Measurements from ENCODE around the gene SORBS1. TPM values are rescaled to one million over a fixed set of nuclear protein-coding genes. Genes with fewer than 3 reads are reported as not detected.
A peak's percentile ranks its signal among the peaks of the same experiment; 100 is the strongest.

Gene SORBS1
- total RNA-seq, 4 donors from 2014 or later = 23.3 to 359 (median 72.2) TPM

GRCh38 chr10:95312257-95312656 is 248.9 kb downstream of the SORBS1 start:
- Histone ChIP-seq H3K27ac (no peak overlapping the region), H3K9me3 (no peaks in the 10 kb centered on the region), H3K36me3 (peaks cover 0 to 18% (median 0%) of the 10 kb centered on the region in 3 donors), H3K27me3 (no peaks in the 10 kb centered on the region), H3K4me1 (peaks cover 6 to 38% (median 17%) of the 10 kb centered on the region in 3 donors), H3K4me3 (no peak overlapping the region)
- no peak for DNase-seq
- TF ChIP-seq CTCF (IDR thresholded peaks at IDR 0.05) (no peak), POLR2A (IDR thresholded peaks at IDR 0.05) (no peak)
- 67 to 69% methylated on average over 6 of the region's 6 CpGs for WGBS, 2 donors
- intact Hi-C loops (cut with DNase I) = no loop called here

- intact Hi-C loops (cut with DNase I) = no loop called here
These were observed 251.2 kb downstream of the SORBS1 start for GRCh38 chr10:95309958-95310357.

GRCh38 chr10:95308389-95309302 is 252.5 kb downstream of the SORBS1 start:
- peaks cover 6 to 46% (median 17%) of the 10 kb centered on the region in 3 donors for H3K4me1 ChIP-seq
- no peaks in the 10 kb centered on the region for H3K27me3 ChIP-seq
- WGBS, 2 donors = 23 to 25% methylated on average over 7 to 8 of the region's 8 CpGs
- peaks cover 0 to 2% (median 0%) of the 10 kb centered on the region in 3 donors for H3K36me3 ChIP-seq
- H3K9me3 ChIP-seq = no peaks in the 10 kb centered on the region
- DNase-seq = no peak
- no peak overlapping the region for H3K4me3 ChIP-seq
- intact Hi-C loops (cut with DNase I) = no loop called here
- TF ChIP-seq CTCF (IDR thresholded peaks at IDR 0.05) (no peak), POLR2A (IDR thresholded peaks at IDR 0.05) (no peak)
- H3K27ac ChIP-seq = peak overlapping the region; percentile 37 to 81 (median 62)

More at GRCh38 chr10:95309958-95310357, 251.2 kb downstream of the SORBS1 start:
- no peaks in the 10 kb centered on the region for H3K9me3 ChIP-seq
- no peaks in the 10 kb centered on the region for H3K27me3 ChIP-seq
- no peak for DNase-seq
- no peak for TF ChIP-seq CTCF (IDR thresholded peaks at IDR 0.05)
- TF ChIP-seq POLR2A (IDR thresholded peaks at IDR 0.05) = no peak
- peak overlapping the region in 1 of 4 donors; percentile 13 for H3K4me3 ChIP-seq
- peaks cover 6 to 38% (median 17%) of the 10 kb centered on the region in 3 donors for H3K4me1 ChIP-seq
- 0 to 23% methylated on average over 1 of the region's 1 CpG for WGBS, 2 donors
- H3K36me3 ChIP-seq = peaks cover 0 to 15% (median 0%) of the 10 kb centered on the region in 3 donors
- peak overlapping the region in 3 of 4 donors; percentile 44 to 81 (median 80) for H3K27ac ChIP-seq

- Histone ChIP-seq H3K4me1 (peaks cover 6 to 46% (median 17%) of the 10 kb centered on the region in 3 donors), H3K36me3 (no peaks in the 10 kb centered on the region)
- no peak for TF ChIP-seq POLR2A (IDR thresholded peaks at IDR 0.05)
- no peak for TF ChIP-seq CTCF (IDR thresholded peaks at IDR 0.05)
These were observed 254.3 kb downstream of the SORBS1 start for GRCh38 chr10:95306851-95307250.

GRCh38 chr10:95306318-95306650 is 254.9 kb downstream of the SORBS1 start:
- intact Hi-C loops (cut with DNase I) = no loop called here
- Histone ChIP-seq H3K27ac (no peak overlapping the region), H3K9me3 (no peaks in the 10 kb centered on the region), H3K4me1 (peaks cover 6 to 46% (median 17%) of the 10 kb centered on the region in 3 donors), H3K36me3 (no peaks in the 10 kb centered on the region), H3K4me3 (no peak overlapping the region), H3K27me3 (no peaks in the 10 kb centered on the region)
- no peak for DNase-seq
- WGBS, 2 donors = 77 to 91% methylated on average over 3 of the region's 3 CpGs
- TF ChIP-seq CTCF (IDR thresholded peaks at IDR 0.05) = no peak
- TF ChIP-seq POLR2A (IDR thresholded peaks at IDR 0.05) = no peak

More at GRCh38 chr10:95306851-95307250, 254.3 kb downstream of the SORBS1 start:
- Histone ChIP-seq H3K4me3 (no peak overlapping the region), H3K9me3 (no peaks in the 10 kb centered on the region), H3K27ac (no peak overlapping the region), H3K27me3 (no peaks in the 10 kb centered on the region)
- no peak for DNase-seq
- WGBS, 2 donors = 83 to 86% methylated on average over 1 of the region's 1 CpG
- intact Hi-C loops (cut with DNase I) = no loop called here
